GM20431 (cell line): Measurements from ENCODE around the gene RABGAP1L.

ENCODE experiments used
- in situ Hi-C: fragments of 300-500 bp; cut with MseI, MboI; formaldehyde crosslinking; loops from one replicate; pipeline ENCODE4 v1.15.0; 2020; ENCODE audit warnings: low sequenced_read_pairs; ENCODE audit not compliant: unreplicated experiment

Gene RABGAP1L

GRCh38 chr1:174414203-174414602, 254.9 kb downstream of the RABGAP1L start:
- in situ Hi-C loops, result no loop called here

- in situ Hi-C loops, result no loop called here
Observed at GRCh38 chr1:174415506-174415905, 256.2 kb downstream of the RABGAP1L start.

- in situ Hi-C loops, result no loop called here
Observed at GRCh38 chr1:174417921-174418320, 258.6 kb downstream of the RABGAP1L start.

- in situ Hi-C loops, result no loop called here
Observed at GRCh38 chr1:174425121-174425520, 265.8 kb downstream of the RABGAP1L start.

GRCh38 chr1:174426153-174426552, 266.8 kb downstream of the RABGAP1L start:
- in situ Hi-C loops, result no loop called here

- in situ Hi-C loops, result no loop called here
Observed at GRCh38 chr1:174428033-174428432, 268.7 kb downstream of the RABGAP1L start.

- in situ Hi-C loops, result no loop called here
Observed at GRCh38 chr1:174428739-174429138, 269.4 kb downstream of the RABGAP1L start.

- in situ Hi-C loops, result no loop called here
Observed at GRCh38 chr1:174433451-174433850, 274.1 kb downstream of the RABGAP1L start.

GRCh38 chr1:174445351-174445750, 286.0 kb downstream of the RABGAP1L start:
- in situ Hi-C loops, result no loop called here

- in situ Hi-C loops, result no loop called here
Observed at GRCh38 chr1:174445817-174446216, 286.5 kb downstream of the RABGAP1L start.

GRCh38 chr1:174447866-174448530, 288.7 kb downstream of the RABGAP1L start, which contains the start of gene GPR52:
GPR52 (plus strand) TSS chr1:174447964; CDS start chr1:174448112, 148 bp downstream.
- in situ Hi-C loops, result no loop called here

GRCh38 chr1:174448531-174448883, 289.2 kb downstream of the RABGAP1L start:
- in situ Hi-C loops, result no loop called here

- in situ Hi-C loops, result no loop called here
Observed at GRCh38 chr1:174448974-174449373, 289.7 kb downstream of the RABGAP1L start.

GRCh38 chr1:174451408-174451807, 292.1 kb downstream of the RABGAP1L start:
- in situ Hi-C loops, result no loop called here

- in situ Hi-C loops, result no loop called here
Observed at GRCh38 chr1:174465855-174466254, 306.5 kb downstream of the RABGAP1L start.

GRCh38 chr1:174466607-174467006, 307.3 kb downstream of the RABGAP1L start:
- in situ Hi-C loops, result no loop called here

GRCh38 chr1:174469052-174469451, 309.7 kb downstream of the RABGAP1L start:
- in situ Hi-C loops, result no loop called here

GRCh38 chr1:174469687-174470086, 310.4 kb downstream of the RABGAP1L start:
- in situ Hi-C loops, result no loop called here

GRCh38 chr1:174479281-174479680, 320.0 kb downstream of the RABGAP1L start:
- in situ Hi-C loops, result no loop called here

- in situ Hi-C loops, result no loop called here
Observed at GRCh38 chr1:174480324-174480723, 321.0 kb downstream of the RABGAP1L start.

- in situ Hi-C loops, result no loop called here
Observed at GRCh38 chr1:174491606-174492005, 332.3 kb downstream of the RABGAP1L start.

GRCh38 chr1:174497478-174497877, 338.2 kb downstream of the RABGAP1L start:
- in situ Hi-C loops, result no loop called here
